HCT116 (cell line): Measurements from ENCODE around the gene NEUROG1. TPM values are rescaled to one million over a fixed set of nuclear protein-coding genes. Genes with fewer than 3 reads are reported as not detected.

Source experiments
- ATAC-seq: fragments of 200-7000 bp; cut with Tn5 transposase; 2 replicates; pipeline ENCODE4 v1.9.1; 2020; ENCODE audit warnings: mild to moderate bottlenecking, moderate library complexity
- BruUV-seq: library from RNA; stranded (reverse); fragments of 400-500 nt; replicated peaks from 2 replicates; lab custom pipeline; 2021; lab: Mats Ljungman, UMichigan
- CTCF ChIA-PET: fragments of 300-600 bp; sonication (Branson Sonifier 250); formaldehyde crosslinking; loops from one replicate; lab custom pipeline; 2021; ENCODE audit warnings: antibody characterized with exemption; lab: Charles Lee
- POLR2A ChIA-PET: fragments of 300-600, 350-600 bp; sonication (Branson Sonifier 250); formaldehyde crosslinking; loops from one replicate; lab custom pipeline; 2021; ENCODE audit warnings: antibody characterized with exemption; lab: Charles Lee
- RAD21 ChIA-PET, 2 experiments: fragments of 300-600 bp; sonication (Branson Sonifier 250); formaldehyde crosslinking; loops; one replicate each; lab custom pipeline; 2023; ENCODE audit warnings: low total read pairs in 2 of 2; ENCODE audit not compliant: uncharacterized antibody in 2 of 2, unreplicated experiment in 2 of 2, low non-redundant PET in 1 of 2; lab: Charles Lee
- DNase-seq: peaks from one replicate; pipeline ENCODE4 v3.0.0-alpha.2; 2010; ENCODE audit warnings: low read depth, low spot score
- H2AFZ ChIP-seq: fragments of 200-600 bp; shearing (Covaris generic), sonication (generic); 2 replicates; pipeline ENCODE4 v1.6.1; 2017; ENCODE audit warnings: low read depth, mixed run types, mixed read lengths, antibody characterized with exemption, low read length; ENCODE audit not compliant: poor library complexity, severe bottlenecking
- H3K27ac ChIP-seq: 2 replicates; pipeline ENCODE4 v1.5.1; 2012; ENCODE audit warnings: low read depth, low read length
- H3K27me3 ChIP-seq: fragments of 200-600 bp; sonication (generic); 2 replicates; pipeline ENCODE4 v1.6.1; 2016; ENCODE audit warnings: mixed run types, low read length, mixed read lengths; ENCODE audit not compliant: insufficient read depth
- H3K36me3 ChIP-seq, 2 experiments: fragments of 200-500 bp in 1 of 2; fragments of 200-600 bp in 1 of 2; sonication (Bioruptor generic) in 1 of 2; sonication (generic) in 1 of 2; 2 replicates each; pipeline versions ENCODE4 v1.5.1 to v1.6.1; 2014 to 2016; ENCODE audit warnings: low read length in 2 of 2, inconsistent platforms in 1 of 2, mixed read lengths in 1 of 2, mixed run types in 1 of 2; ENCODE audit not compliant: insufficient read depth in 2 of 2, control insufficient read depth in 1 of 2
- H3K4me1 ChIP-seq, 2 experiments: fragments of 200-600 bp in 1 of 2; sonication (generic) in 1 of 2; 2 replicates each; pipeline versions ENCODE4 v1.5.1 to v1.6.1; 2012 to 2017; ENCODE audit warnings: low read length in 2 of 2, inconsistent platforms in 1 of 2, mild to moderate bottlenecking in 1 of 2, mixed read lengths in 1 of 2, mixed run types in 1 of 2, moderate library complexity in 1 of 2; ENCODE audit not compliant: insufficient read depth in 2 of 2, control insufficient read depth in 1 of 2
- H3K4me2 ChIP-seq: fragments of 200-600 bp; sonication (generic); 2 replicates; pipeline ENCODE4 v1.6.1; 2017; ENCODE audit warnings: mixed run types, low read length, mixed read lengths
- H3K4me3 ChIP-seq, 2 experiments: fragments of 200-600 bp in 1 of 2; sonication (generic) in 1 of 2; replicated peaks in 1 of 2; 2 replicates each; pipeline ENCODE4 v1.5.1; 2011 to 2016; ENCODE audit warnings: low read length in 2 of 2, control low read depth in 1 of 2, low read depth in 1 of 2, mild to moderate bottlenecking in 1 of 2, mixed read lengths in 1 of 2, mixed run types in 1 of 2
- H3K79me2 ChIP-seq: fragments of 200-600 bp; sonication (generic); 2 replicates; pipeline ENCODE4 v1.6.1; 2017; ENCODE audit warnings: mild to moderate bottlenecking, mixed run types, low read length, moderate library complexity, mixed read lengths; ENCODE audit not compliant: insufficient read depth
- H3K9ac ChIP-seq: fragments of 200-600 bp; sonication (generic); 2 replicates; pipeline ENCODE4 v1.6.1; 2016; ENCODE audit warnings: low read length, mixed read lengths
- H3K9me2 ChIP-seq: fragments of 200-600 bp; sonication (generic), shearing (Covaris generic); 2 replicates; pipeline ENCODE4 v1.6.1; 2017; ENCODE audit warnings: mixed run types, mild to moderate bottlenecking, moderate library complexity; ENCODE audit not compliant: insufficient read depth
- H3K9me3 ChIP-seq, 2 experiments: fragments of 200-500 bp in 1 of 2; fragments of 200-600 bp in 1 of 2; sonication (Bioruptor generic) in 1 of 2; sonication (generic) in 1 of 2; 2 replicates each; pipeline ENCODE4 v1.6.1; 2014 to 2017; ENCODE audit warnings: low read length in 2 of 2, mixed read lengths in 2 of 2, inconsistent platforms in 1 of 2, low read depth in 1 of 2, mild to moderate bottlenecking in 1 of 2, mixed run types in 1 of 2, moderate library complexity in 1 of 2; ENCODE audit not compliant: control insufficient read depth in 1 of 2, insufficient read depth in 1 of 2
- H4K20me1 ChIP-seq: fragments of 200-600 bp; sonication (generic), shearing (Covaris generic); 2 replicates; pipeline ENCODE4 v1.6.1; 2017; ENCODE audit warnings: mixed run types, mild to moderate bottlenecking, moderate library complexity; ENCODE audit not compliant: insufficient read depth
- CBX3 ChIP-seq: IDR thresholded peaks from 2 replicates; pipeline ENCODE4 v1.6.1; 2012; ENCODE audit warnings: low read depth
- CEBPB ChIP-seq: IDR thresholded peaks from 2 replicates; pipeline ENCODE4 v1.6.1; 2012; ENCODE audit warnings: low read depth
- EGR1 ChIP-seq: IDR thresholded peaks from 2 replicates; pipeline ENCODE4 v1.6.1; 2012; ENCODE audit warnings: low read depth
- ELF1 ChIP-seq: IDR thresholded peaks from 2 replicates; pipeline ENCODE4 v1.6.1; 2012; ENCODE audit warnings: low read depth, borderline replicate concordance
- EZH2 ChIP-seq: fragments of 200-600 bp; sonication (generic); IDR thresholded peaks from 2 replicates; pipeline ENCODE4 v1.6.1; 2017; ENCODE audit warnings: antibody characterized with exemption, mixed run types
- EZH2phosphoT487 ChIP-seq: fragments of 200-600 bp; IDR thresholded peaks from 2 replicates; pipeline ENCODE4 v1.6.1; 2018; ENCODE audit warnings: antibody characterized with exemption, borderline replicate concordance
- FOSL1 ChIP-seq: IDR thresholded peaks from 2 replicates; pipeline ENCODE4 v1.6.1; 2012; ENCODE audit warnings: low read depth
- POLR2AphosphoS5 ChIP-seq: IDR thresholded peaks from 2 replicates; pipeline ENCODE4 v1.6.1; 2011; ENCODE audit warnings: mild to moderate bottlenecking, low read depth, low read length, moderate library complexity
- RAD21 ChIP-seq: IDR thresholded peaks from 2 replicates; pipeline ENCODE4 v1.6.1; 2012; ENCODE audit warnings: low read depth, mild to moderate bottlenecking
- SIN3A ChIP-seq: IDR thresholded peaks from 2 replicates; pipeline ENCODE4 v1.6.1; 2012; ENCODE audit warnings: low read depth
- SP1 ChIP-seq: IDR thresholded peaks from 2 replicates; pipeline ENCODE4 v1.6.1; 2012; ENCODE audit warnings: low read depth
- TCF7L2 ChIP-seq: IDR thresholded peaks from 2 replicates; pipeline ENCODE4 v1.7.0; 2011; ENCODE audit warnings: borderline replicate concordance, inconsistent platforms; ENCODE audit not compliant: insufficient read depth, insufficient read length; ENCODE audit errors: extremely low read depth
- YY1 ChIP-seq: IDR thresholded peaks from 2 replicates; pipeline ENCODE4 v1.6.1; 2011; ENCODE audit warnings: low read length, low read depth, moderate library complexity, mild to moderate bottlenecking; ENCODE audit not compliant: insufficient replicate concordance; ENCODE audit errors: extremely low read depth
- ZFX ChIP-seq: fragments of 450-650 bp; IDR thresholded peaks from 2 replicates; pipeline ENCODE4 v1.6.1; 2017
- ZNF274 ChIP-seq: fragments of 200-500 bp; sonication (Bioruptor generic); IDR thresholded peaks from 2 replicates; pipeline ENCODE4 v1.6.1; 2014; ENCODE audit warnings: mild to moderate bottlenecking, low read depth, low read length, inconsistent platforms
- intact Hi-C: fragments of 100-400 bp; cut with micrococcal nuclease; formaldehyde crosslinking; loops from 2 replicates; pipeline ENCODE4 v1.10.0; 2022
- total RNA-seq: library from RNA; stranded (reverse); gene quantifications from one replicate; pipeline ENCODE4 v1.2.1, GENCODE V29; 2021; ENCODE audit not compliant: unreplicated experiment
- TF ChIP-seq, protein P1 (sequence below): IDR thresholded peaks from 2 replicates; pipeline ENCODE4 v1.6.1; 2012

The NEUROG1 gene
- total RNA-seq, 1 experiment from 2014 or later = not detected

DNA sequence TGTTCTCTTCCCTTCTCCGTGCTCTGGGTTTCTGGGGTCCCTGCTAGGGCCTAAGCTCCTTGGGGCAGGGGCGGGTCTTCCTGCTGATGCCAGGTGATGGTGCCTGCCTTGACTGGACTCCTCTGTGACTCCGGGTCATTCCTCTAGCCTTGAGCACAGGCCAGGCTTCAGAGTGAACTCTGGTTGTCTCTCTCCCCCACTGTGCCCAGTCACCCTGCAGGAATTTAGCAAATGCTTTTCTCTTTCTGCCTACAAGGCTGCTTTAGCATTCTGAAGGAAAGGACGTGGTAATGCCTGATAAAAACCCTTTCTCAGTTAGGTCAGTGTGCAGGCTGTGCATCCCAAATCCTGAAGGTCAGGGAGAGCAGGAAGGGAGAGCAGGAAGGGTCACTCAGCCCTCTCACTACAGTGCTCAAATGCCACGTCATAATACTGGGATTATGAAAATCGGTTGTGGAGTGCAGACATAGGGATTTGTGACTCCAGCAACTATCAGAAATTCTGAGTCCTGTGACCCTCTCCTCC is 40.4 kb upstream of the NEUROG1 start:
- POLR2A ChIA-PET = no interaction called here
- no peak overlapping the region for H3K4me3 ChIP-seq
- no TSS peak for BruUV-seq

DNA sequence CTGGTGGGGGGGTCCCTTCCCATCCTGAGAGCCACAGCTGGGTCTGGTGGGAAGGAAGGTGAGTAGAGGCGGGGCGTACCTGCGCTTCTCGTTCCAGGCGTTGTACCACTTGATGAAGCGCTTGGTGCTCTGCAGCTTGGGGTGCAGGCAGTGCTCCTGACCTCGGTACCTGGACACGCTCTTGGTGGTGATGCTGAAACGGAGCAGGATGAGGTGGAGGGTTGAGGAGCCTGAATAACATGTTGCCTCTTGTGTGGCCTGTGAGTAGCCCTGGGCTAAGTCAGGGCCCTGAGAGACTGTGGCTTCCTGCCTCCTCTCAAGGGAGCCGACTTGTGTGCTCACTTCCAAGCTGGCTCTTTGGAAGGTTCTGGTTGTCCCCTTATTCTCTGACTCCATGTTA is 38.7 kb upstream of the NEUROG1 start:
- H3K9ac ChIP-seq = no peak overlapping the region
- H4K20me1 ChIP-seq = no peaks in the 10 kb centered on the region
- H3K27ac ChIP-seq = no peak overlapping the region
- no peaks in the 10 kb centered on the region for H3K36me3 ChIP-seq
- H3K4me3 ChIP-seq = no peak overlapping the region
- no peaks in the 10 kb centered on the region for H3K9me2 ChIP-seq
- H3K79me2 ChIP-seq = no peaks in the 10 kb centered on the region
- ChIA-PET RAD21 (no interaction called here), POLR2A (no interaction called here), CTCF (interaction anchor here (1.3 kb wide), 1 partner anchor 8 kb away, joined by 6 read pairs; no protein-coding TSS in a partner anchor)
- intact Hi-C loops = no loop called here
- no peaks in the 10 kb centered on the region for H3K9me3 ChIP-seq
- BruUV-seq = no TSS peak
- peaks cover 0 to 14% of the 10 kb centered on the region in 2 experiments; a peak in 2 of 4 replicates for H3K4me1 ChIP-seq
- H3K27me3 ChIP-seq = no peaks in the 10 kb centered on the region
- DNase-seq (no peak), ATAC-seq (no peak)
- no peak overlapping the region for H3K4me2 ChIP-seq
- no peak overlapping the region for H2AFZ ChIP-seq
- TF ChIP-seq SP1 = no peak
- TF ChIP-seq ZNF274 = no peak
- TF ChIP-seq CBX3 = no peak
- TF ChIP-seq ZFX = no peak
- TF ChIP-seq EZH2phosphoT487 = no peak
- TF ChIP-seq SIN3A = no peak

More for the DNA sequence above, 40.4 kb upstream of the NEUROG1 start:
- peak; percentile 60 for ATAC-seq
- Histone ChIP-seq H3K4me1 (peaks cover 0 to 10% of the 10 kb centered on the region in 2 experiments; a peak in 2 of 4 replicates), H3K27ac (no peak overlapping the region), H2AFZ (no peak overlapping the region), H3K9me2 (no peaks in the 10 kb centered on the region), H3K79me2 (no peaks in the 10 kb centered on the region)
- DNase-seq = no peak
- RAD21 ChIA-PET = no interaction called here
- TF ChIP-seq EGR1 (no peak), TCF7L2 (no peak), CEBPB (no peak), EZH2phosphoT487 (no peak), EZH2 (no peak), ELF1 (no peak), FOSL1 (no peak), YY1 (no peak), RAD21 (no peak), SP1 (no peak), POLR2AphosphoS5 (no peak)
- TF ChIP-seq, protein P1, sequence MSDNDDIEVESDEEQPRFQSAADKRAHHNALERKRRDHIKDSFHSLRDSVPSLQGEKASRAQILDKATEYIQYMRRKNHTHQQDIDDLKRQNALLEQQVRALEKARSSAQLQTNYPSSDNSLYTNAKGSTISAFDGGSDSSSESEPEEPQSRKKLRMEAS = no peak
- TF ChIP-seq, all 23 proteins: peak for 0
- no peaks in the 10 kb centered on the region for H3K36me3 ChIP-seq
- intact Hi-C loops = no loop called here
- CTCF ChIA-PET = interaction anchor here (1.7 kb wide), 1 partner anchor 10 kb away, joined by 5 read pairs; no protein-coding TSS in a partner anchor
- no peaks in the 10 kb centered on the region for H3K9me3 ChIP-seq
- H3K27me3 ChIP-seq = peaks cover 5% of the 10 kb centered on the region; the same call in 1 of the 2 replicates
- peak overlapping the region; percentile 59 for H3K4me2 ChIP-seq
- no peaks in the 10 kb centered on the region for H4K20me1 ChIP-seq
- H3K9ac ChIP-seq = no peak overlapping the region
